Raji (cell line): ENCODE results near the gene PHOX2A.

Experiments used
- POLR2A ChIP-seq: IDR thresholded peaks from 2 replicates; pipeline ENCODE4 v1.6.1; 2011; ENCODE audit warnings: low read depth, low read length, control low read depth; ENCODE audit not compliant: insufficient read depth

The PHOX2A gene

GRCh38 chr11:72244060-72244360 is at the start of gene PHOX2A:
Gene PHOX2A (minus strand): TSS chr11:72244176. CDS start chr11:72244004, 172 bp downstream.
- TF ChIP-seq POLR2A = no peak

- TF ChIP-seq POLR2A = no peak
These were observed 49.4 kb upstream of the PHOX2A start for GRCh38 chr11:72293391-72293790.

- no peak for TF ChIP-seq POLR2A
These were observed 48.3 kb upstream of the PHOX2A start for GRCh38 chr11:72292106-72292785.

GRCh38 chr11:72287293-72287692 is 43.3 kb upstream of the PHOX2A start:
- no peak for TF ChIP-seq POLR2A

GRCh38 chr11:72283947-72284346 is 40.0 kb upstream of the PHOX2A start:
- no peak for TF ChIP-seq POLR2A

GRCh38 chr11:72280726-72281315 is 36.8 kb upstream of the PHOX2A start:
- TF ChIP-seq POLR2A = no peak

- no peak for TF ChIP-seq POLR2A
These were observed 36.1 kb upstream of the PHOX2A start for GRCh38 chr11:72280037-72280436.

- no peak for TF ChIP-seq POLR2A
These were observed 34.9 kb upstream of the PHOX2A start for GRCh38 chr11:72278905-72279304.

- TF ChIP-seq POLR2A = no peak
These were observed 30.5 kb upstream of the PHOX2A start for GRCh38 chr11:72274435-72274834.

GRCh38 chr11:72271980-72272379 is 28.0 kb upstream of the PHOX2A start:
- TF ChIP-seq POLR2A = no peak

GRCh38 chr11:72267956-72268617 is 24.1 kb upstream of the PHOX2A start:
- no peak for TF ChIP-seq POLR2A

GRCh38 chr11:72265951-72266350 is 22.0 kb upstream of the PHOX2A start:
- TF ChIP-seq POLR2A = no peak

- TF ChIP-seq POLR2A = no peak
These were observed 19.4 kb upstream of the PHOX2A start for GRCh38 chr11:72263361-72263760.

- no peak for TF ChIP-seq POLR2A
These were observed 16.6 kb upstream of the PHOX2A start for GRCh38 chr11:72260574-72260973.

GRCh38 chr11:72259490-72259889 is 15.5 kb upstream of the PHOX2A start:
- no peak for TF ChIP-seq POLR2A

- TF ChIP-seq POLR2A = no peak
These were observed 13.6 kb upstream of the PHOX2A start for GRCh38 chr11:72257570-72257969.
